ENCODE measurements around the gene ANXA6. TPM values are rescaled to one million over a fixed set of nuclear protein-coding genes. Genes with fewer than 3 reads are reported as not detected.

ANXA6 gene
- total and polyA plus RNA-seq, 9 of the 15 experiments (the other 6 are each of a cell fraction or from before 2014, with no cell fraction given) = 0.70 to 13.2 (median 8.3) TPM

DNA sequence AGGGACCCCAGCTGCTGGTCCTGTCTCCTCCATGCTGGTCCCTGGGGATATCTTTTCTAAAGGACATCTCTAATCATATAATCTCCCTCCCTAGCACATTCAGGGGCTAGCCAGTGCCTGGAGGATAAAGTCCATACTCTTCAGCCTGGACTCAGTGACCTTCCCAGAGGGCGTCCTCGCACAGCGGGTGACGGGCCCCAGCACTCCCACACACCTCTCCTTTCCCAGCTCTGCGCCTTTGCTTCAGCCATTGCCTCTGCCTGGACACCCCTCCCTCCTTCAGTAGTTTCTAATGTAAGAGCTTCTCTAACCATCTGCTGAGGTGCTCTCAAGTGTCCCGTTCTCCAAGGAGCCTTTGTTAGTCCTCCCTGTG is 61.6 kb downstream of the ANXA6 start:
- BruUV-seq (replicated peaks) = no TSS peak
- no peaks in the 10 kb centered on the region for H3K79me2 ChIP-seq (ENCODE audit: control insufficient read depth, insufficient read depth, low read length)
- ATAC-seq (no peak), FAIRE-seq (no peak), DNase-seq (ENCODE audit: extremely low read depth in 1 of 4, low spot score in 3 of 4) (peak in 2 of 4 experiments; percentile 34 to 39)
- no peaks in the 10 kb centered on the region for H3K9me1 ChIP-seq (ENCODE audit: control insufficient read depth, insufficient read depth, low read length)
- H2AFZ ChIP-seq (ENCODE audit: low read depth, low read length) = no peak overlapping the region; the same call in 1 of the 2 replicates
- no peaks in the 10 kb centered on the region for H3K9me3 ChIP-seq (replicated peaks; ENCODE audit: control insufficient read depth, insufficient read depth, low read depth, low read length)
- no peaks in the 10 kb centered on the region for H4K20me1 ChIP-seq (replicated peaks; ENCODE audit: control insufficient read depth, insufficient read depth, low read length)
- H3K27ac ChIP-seq (ENCODE audit: extremely low read depth, low read depth, low read length) = no peak overlapping the region
- intact Hi-C loops (cut with micrococcal nuclease) (no loop called here), in situ Hi-C loops (cut with MboI) (no loop called here)
- H3K36me3 ChIP-seq (ENCODE audit: control insufficient read depth, insufficient read depth, low read length) = no peaks in the 10 kb centered on the region
- no peak overlapping the region for H3K4me2 ChIP-seq (ENCODE audit: insufficient read depth, low read length)
- 36% methylated on average over 1 of the region's 6 CpGs for WGBS (ENCODE audit: insufficient coverage, low coverage, missing lambda C conversion rate)
- H3K4me3 ChIP-seq = no peak overlapping the region
- ChIA-PET POLR2A (interaction anchor here (0.9 to 1.5 kb wide), 2 partner anchors 9 to 15 kb away, joined by 4 to 6 read pairs; partner anchors contain the start of gene TNIP1), CTCF (ENCODE audit: low intra/inter-chr PET ratio) (no interaction called here)
- peaks cover 34 to 64% of the 10 kb centered on the region in 2 experiments for H3K4me1 ChIP-seq (replicated peaks in 1 of 2; ENCODE audit: control insufficient read depth in 2 of 2, insufficient read depth in 2 of 2, low read length in 2 of 2)
- peak overlapping the region in 1 of 2 experiments; percentile 49; a peak in 1 of 4 replicates for H3K9ac ChIP-seq (ENCODE audit: insufficient read depth in 1 of 2, low read depth in 2 of 2, low read length in 2 of 2)
- no peaks in the 10 kb centered on the region; a peak in 1 of 5 replicates for H3K27me3 ChIP-seq (ENCODE audit: control insufficient read depth in 2 of 2, insufficient read depth in 2 of 2, low read length in 2 of 2)
- TF ChIP-seq CTBP1 (IDR thresholded peaks at IDR 0.05; ENCODE audit: borderline replicate concordance) (peak; percentile 55), MCM7 (IDR thresholded peaks at IDR 0.05) (no peak), RAD21 (CRISPR knock-in tag; conservative IDR thresholded peaks at IDR 0.05 in 1 of 2, IDR thresholded peaks at IDR 0.05 in 1 of 2) (peak in 1 of 2 experiments; percentile 17; a peak in 1 of 4 replicates)
- TF ChIP-seq, protein P1, sequence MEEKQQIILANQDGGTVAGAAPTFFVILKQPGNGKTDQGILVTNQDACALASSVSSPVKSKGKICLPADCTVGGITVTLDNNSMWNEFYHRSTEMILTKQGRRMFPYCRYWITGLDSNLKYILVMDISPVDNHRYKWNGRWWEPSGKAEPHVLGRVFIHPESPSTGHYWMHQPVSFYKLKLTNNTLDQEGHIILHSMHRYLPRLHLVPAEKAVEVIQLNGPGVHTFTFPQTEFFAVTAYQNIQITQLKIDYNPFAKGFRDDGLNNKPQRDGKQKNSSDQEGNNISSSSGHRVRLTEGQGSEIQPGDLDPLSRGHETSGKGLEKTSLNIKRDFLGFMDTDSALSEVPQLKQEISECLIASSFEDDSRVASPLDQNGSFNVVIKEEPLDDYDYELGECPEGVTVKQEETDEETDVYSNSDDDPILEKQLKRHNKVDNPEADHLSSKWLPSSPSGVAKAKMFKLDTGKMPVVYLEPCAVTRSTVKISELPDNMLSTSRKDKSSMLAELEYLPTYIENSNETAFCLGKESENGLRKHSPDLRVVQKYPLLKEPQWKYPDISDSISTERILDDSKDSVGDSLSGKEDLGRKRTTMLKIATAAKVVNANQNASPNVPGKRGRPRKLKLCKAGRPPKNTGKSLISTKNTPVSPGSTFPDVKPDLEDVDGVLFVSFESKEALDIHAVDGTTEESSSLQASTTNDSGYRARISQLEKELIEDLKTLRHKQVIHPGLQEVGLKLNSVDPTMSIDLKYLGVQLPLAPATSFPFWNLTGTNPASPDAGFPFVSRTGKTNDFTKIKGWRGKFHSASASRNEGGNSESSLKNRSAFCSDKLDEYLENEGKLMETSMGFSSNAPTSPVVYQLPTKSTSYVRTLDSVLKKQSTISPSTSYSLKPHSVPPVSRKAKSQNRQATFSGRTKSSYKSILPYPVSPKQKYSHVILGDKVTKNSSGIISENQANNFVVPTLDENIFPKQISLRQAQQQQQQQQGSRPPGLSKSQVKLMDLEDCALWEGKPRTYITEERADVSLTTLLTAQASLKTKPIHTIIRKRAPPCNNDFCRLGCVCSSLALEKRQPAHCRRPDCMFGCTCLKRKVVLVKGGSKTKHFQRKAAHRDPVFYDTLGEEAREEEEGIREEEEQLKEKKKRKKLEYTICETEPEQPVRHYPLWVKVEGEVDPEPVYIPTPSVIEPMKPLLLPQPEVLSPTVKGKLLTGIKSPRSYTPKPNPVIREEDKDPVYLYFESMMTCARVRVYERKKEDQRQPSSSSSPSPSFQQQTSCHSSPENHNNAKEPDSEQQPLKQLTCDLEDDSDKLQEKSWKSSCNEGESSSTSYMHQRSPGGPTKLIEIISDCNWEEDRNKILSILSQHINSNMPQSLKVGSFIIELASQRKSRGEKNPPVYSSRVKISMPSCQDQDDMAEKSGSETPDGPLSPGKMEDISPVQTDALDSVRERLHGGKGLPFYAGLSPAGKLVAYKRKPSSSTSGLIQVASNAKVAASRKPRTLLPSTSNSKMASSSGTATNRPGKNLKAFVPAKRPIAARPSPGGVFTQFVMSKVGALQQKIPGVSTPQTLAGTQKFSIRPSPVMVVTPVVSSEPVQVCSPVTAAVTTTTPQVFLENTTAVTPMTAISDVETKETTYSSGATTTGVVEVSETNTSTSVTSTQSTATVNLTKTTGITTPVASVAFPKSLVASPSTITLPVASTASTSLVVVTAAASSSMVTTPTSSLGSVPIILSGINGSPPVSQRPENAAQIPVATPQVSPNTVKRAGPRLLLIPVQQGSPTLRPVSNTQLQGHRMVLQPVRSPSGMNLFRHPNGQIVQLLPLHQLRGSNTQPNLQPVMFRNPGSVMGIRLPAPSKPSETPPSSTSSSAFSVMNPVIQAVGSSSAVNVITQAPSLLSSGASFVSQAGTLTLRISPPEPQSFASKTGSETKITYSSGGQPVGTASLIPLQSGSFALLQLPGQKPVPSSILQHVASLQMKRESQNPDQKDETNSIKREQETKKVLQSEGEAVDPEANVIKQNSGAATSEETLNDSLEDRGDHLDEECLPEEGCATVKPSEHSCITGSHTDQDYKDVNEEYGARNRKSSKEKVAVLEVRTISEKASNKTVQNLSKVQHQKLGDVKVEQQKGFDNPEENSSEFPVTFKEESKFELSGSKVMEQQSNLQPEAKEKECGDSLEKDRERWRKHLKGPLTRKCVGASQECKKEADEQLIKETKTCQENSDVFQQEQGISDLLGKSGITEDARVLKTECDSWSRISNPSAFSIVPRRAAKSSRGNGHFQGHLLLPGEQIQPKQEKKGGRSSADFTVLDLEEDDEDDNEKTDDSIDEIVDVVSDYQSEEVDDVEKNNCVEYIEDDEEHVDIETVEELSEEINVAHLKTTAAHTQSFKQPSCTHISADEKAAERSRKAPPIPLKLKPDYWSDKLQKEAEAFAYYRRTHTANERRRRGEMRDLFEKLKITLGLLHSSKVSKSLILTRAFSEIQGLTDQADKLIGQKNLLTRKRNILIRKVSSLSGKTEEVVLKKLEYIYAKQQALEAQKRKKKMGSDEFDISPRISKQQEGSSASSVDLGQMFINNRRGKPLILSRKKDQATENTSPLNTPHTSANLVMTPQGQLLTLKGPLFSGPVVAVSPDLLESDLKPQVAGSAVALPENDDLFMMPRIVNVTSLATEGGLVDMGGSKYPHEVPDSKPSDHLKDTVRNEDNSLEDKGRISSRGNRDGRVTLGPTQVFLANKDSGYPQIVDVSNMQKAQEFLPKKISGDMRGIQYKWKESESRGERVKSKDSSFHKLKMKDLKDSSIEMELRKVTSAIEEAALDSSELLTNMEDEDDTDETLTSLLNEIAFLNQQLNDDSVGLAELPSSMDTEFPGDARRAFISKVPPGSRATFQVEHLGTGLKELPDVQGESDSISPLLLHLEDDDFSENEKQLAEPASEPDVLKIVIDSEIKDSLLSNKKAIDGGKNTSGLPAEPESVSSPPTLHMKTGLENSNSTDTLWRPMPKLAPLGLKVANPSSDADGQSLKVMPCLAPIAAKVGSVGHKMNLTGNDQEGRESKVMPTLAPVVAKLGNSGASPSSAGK (IDR thresholded peaks at IDR 0.05) = no peak
